ENCODE measurements around the gene IL1RL2. TPM values are rescaled to one million over a fixed set of nuclear protein-coding genes. Genes with fewer than 3 reads are reported as not detected.

IL1RL2 gene
- total RNA-seq, 1 experiment from 2014 or later: not detected

DNA sequence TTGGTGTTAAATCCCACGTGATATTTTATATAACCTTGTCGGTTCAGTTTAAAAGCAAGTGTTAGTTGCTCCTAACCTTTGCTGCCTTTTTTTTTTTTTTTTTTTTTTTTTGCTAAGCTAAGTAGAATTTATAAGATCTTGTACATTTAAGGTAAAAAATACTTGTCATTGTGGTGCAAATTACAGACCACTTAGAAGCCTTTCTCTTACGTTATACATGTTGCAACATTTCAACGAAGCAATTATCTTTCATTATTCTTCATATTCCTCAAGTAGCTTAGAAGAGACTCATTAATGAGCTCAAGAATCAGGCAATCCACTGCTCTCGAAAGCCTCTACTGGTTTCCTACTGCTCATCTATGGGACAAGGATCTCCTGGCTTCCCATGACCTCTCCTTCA is 14.9 kb upstream of the IL1RL2 start:
- in situ Hi-C loops (cut with HindIII; ENCODE audit: low pct_unique_long_range_greater_than_20kb, low sequenced_read_pairs) (no loop called here), intact Hi-C loops (cut with micrococcal nuclease; ENCODE audit: unreplicated experiment) (no loop called here)
- TF ChIP-seq, protein P1, sequence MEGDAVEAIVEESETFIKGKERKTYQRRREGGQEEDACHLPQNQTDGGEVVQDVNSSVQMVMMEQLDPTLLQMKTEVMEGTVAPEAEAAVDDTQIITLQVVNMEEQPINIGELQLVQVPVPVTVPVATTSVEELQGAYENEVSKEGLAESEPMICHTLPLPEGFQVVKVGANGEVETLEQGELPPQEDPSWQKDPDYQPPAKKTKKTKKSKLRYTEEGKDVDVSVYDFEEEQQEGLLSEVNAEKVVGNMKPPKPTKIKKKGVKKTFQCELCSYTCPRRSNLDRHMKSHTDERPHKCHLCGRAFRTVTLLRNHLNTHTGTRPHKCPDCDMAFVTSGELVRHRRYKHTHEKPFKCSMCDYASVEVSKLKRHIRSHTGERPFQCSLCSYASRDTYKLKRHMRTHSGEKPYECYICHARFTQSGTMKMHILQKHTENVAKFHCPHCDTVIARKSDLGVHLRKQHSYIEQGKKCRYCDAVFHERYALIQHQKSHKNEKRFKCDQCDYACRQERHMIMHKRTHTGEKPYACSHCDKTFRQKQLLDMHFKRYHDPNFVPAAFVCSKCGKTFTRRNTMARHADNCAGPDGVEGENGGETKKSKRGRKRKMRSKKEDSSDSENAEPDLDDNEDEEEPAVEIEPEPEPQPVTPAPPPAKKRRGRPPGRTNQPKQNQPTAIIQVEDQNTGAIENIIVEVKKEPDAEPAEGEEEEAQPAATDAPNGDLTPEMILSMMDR (IDR thresholded peaks at IDR 0.05): no peak
- TF ChIP-seq TCF7L2 (IDR thresholded peaks at IDR 0.05; ENCODE audit: low read depth, low read length): no peak
- TF ChIP-seq POLR2AphosphoS5 (IDR thresholded peaks at IDR 0.05; ENCODE audit: low read depth, low read length): no peak
- TF ChIP-seq, protein P2, sequence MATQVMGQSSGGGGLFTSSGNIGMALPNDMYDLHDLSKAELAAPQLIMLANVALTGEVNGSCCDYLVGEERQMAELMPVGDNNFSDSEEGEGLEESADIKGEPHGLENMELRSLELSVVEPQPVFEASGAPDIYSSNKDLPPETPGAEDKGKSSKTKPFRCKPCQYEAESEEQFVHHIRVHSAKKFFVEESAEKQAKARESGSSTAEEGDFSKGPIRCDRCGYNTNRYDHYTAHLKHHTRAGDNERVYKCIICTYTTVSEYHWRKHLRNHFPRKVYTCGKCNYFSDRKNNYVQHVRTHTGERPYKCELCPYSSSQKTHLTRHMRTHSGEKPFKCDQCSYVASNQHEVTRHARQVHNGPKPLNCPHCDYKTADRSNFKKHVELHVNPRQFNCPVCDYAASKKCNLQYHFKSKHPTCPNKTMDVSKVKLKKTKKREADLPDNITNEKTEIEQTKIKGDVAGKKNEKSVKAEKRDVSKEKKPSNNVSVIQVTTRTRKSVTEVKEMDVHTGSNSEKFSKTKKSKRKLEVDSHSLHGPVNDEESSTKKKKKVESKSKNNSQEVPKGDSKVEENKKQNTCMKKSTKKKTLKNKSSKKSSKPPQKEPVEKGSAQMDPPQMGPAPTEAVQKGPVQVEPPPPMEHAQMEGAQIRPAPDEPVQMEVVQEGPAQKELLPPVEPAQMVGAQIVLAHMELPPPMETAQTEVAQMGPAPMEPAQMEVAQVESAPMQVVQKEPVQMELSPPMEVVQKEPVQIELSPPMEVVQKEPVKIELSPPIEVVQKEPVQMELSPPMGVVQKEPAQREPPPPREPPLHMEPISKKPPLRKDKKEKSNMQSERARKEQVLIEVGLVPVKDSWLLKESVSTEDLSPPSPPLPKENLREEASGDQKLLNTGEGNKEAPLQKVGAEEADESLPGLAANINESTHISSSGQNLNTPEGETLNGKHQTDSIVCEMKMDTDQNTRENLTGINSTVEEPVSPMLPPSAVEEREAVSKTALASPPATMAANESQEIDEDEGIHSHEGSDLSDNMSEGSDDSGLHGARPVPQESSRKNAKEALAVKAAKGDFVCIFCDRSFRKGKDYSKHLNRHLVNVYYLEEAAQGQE (IDR thresholded peaks at IDR 0.05; ENCODE audit: insufficient read depth in 1 of 2, low read depth in 2 of 2, low read length in 1 of 2): no peak
- no peak for TF ChIP-seq SIN3A (IDR thresholded peaks at IDR 0.05; ENCODE audit: borderline replicate concordance, insufficient read depth, low read depth, low read length)
- Histone ChIP-seq H3K4me1 (ENCODE audit: control insufficient read depth, insufficient read depth, low read length) (no peaks in the 10 kb centered on the region), H3K36me3 (ENCODE audit: control insufficient read depth, insufficient read depth, low read length) (no peaks in the 10 kb centered on the region), H3K27me3 (ENCODE audit: control insufficient read depth, insufficient read depth, low read length) (no peaks in the 10 kb centered on the region), H3K27ac (ENCODE audit: low read length) (no peak overlapping the region), H3K9me3 (ENCODE audit: control insufficient read depth, insufficient read depth, low read depth, low read length) (no peaks in the 10 kb centered on the region), H3K4me3 (ENCODE audit: low read depth in 2 of 2, low read length in 2 of 2) (no peak overlapping the region)
- CTCF ChIA-PET: no interaction called here
- ATAC-seq: no peak
- POLR2A ChIA-PET: no interaction called here
- no peak for DNase-seq (ENCODE audit: low read depth, low spot score)
- BruUV-seq (replicated peaks): no TSS peak

DNA sequence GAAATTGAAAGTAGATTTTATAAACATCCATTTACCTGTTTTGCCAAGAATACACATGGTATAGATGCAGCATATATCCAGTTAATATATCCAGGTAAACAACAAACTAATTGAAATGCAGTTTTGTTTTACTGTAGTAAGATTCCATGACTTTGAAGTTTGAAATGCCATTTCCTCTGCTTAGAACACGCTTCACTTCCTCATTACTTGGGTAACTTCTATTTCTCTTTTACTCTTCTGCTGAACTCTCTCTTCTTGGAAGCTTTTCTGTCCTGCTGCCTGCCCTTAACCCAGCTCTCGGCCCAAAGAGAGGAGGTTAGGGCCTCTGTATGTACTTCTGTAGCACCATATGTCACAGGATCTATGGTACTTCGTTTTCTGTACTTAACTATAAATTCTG is 14.1 kb upstream of the IL1RL2 start:
- Histone ChIP-seq H3K9me3 (ENCODE audit: control insufficient read depth, insufficient read depth, low read depth, low read length) (no peaks in the 10 kb centered on the region), H3K4me3 (ENCODE audit: low read depth in 2 of 2, low read length in 2 of 2) (no peak overlapping the region), H3K36me3 (ENCODE audit: control insufficient read depth, insufficient read depth, low read length) (no peaks in the 10 kb centered on the region), H3K4me1 (ENCODE audit: control insufficient read depth, insufficient read depth, low read length) (no peaks in the 10 kb centered on the region), H3K27ac (ENCODE audit: low read length) (no peak overlapping the region), H3K27me3 (ENCODE audit: control insufficient read depth, insufficient read depth, low read length) (no peaks in the 10 kb centered on the region)
- POLR2A ChIA-PET: no interaction called here
- DNase-seq (ENCODE audit: low read depth, low spot score) (no peak), ATAC-seq (no peak)
- intact Hi-C loops (cut with micrococcal nuclease; ENCODE audit: unreplicated experiment): no loop called here
- TF ChIP-seq, protein P1 (IDR thresholded peaks at IDR 0.05): no peak
- TF ChIP-seq SIN3A (IDR thresholded peaks at IDR 0.05; ENCODE audit: borderline replicate concordance, insufficient read depth, low read depth, low read length): no peak
- TF ChIP-seq, protein P2 (IDR thresholded peaks at IDR 0.05; ENCODE audit: insufficient read depth in 1 of 2, low read depth in 2 of 2, low read length in 1 of 2): no peak
- TF ChIP-seq POLR2AphosphoS5 (IDR thresholded peaks at IDR 0.05; ENCODE audit: low read depth, low read length): no peak
- TF ChIP-seq TCF7L2 (IDR thresholded peaks at IDR 0.05; ENCODE audit: low read depth, low read length): no peak
- in situ Hi-C loops (cut with HindIII; ENCODE audit: low pct_unique_long_range_greater_than_20kb, low sequenced_read_pairs): no loop called here
- CTCF ChIA-PET: no interaction called here
- BruUV-seq (replicated peaks): no TSS peak
